Measurements from ENCODE around the gene TRIM40. TPM values are rescaled to one million over a fixed set of nuclear protein-coding genes. Genes with fewer than 3 reads are reported as not detected.

TRIM40 gene
- total RNA-seq, 1 experiment from 2014 or later: not detected

DNA sequence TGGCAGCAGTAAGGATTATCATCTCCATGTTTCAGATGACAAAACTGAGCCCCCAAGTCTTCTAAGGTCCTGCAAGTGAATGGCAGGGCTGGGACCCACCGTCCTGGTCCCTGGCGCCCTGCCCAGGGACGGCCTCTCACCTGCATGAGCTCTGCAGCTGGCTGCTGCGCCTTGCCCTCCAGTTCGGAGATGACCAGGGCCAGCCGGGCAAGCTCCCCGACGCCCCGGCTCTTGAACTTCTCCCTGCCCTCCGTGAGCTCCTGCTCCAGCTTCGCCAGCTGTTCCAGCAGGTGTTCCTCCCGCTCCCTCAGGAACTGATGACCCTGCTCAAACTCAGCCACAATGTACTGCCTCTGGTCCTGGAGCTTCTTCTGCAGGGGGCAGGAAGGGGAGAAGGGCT is 60.4 kb downstream of the TRIM40 start:
- DNase-seq (ENCODE audit: low read depth): no peak

Small RNA genes within 50 kb of the gene (small RNA-seq; reads per million reads assigned to genes)
- gene RF00554: not detected

Other genes starting within 250 kb of the TRIM40 start
- gene HLA-A, start 193.6 kb upstream of the TRIM40 start, total RNA-seq (2014; rRNA removed; shearing (Covaris generic)): 84.8 and 89.9 TPM in 2 replicates
- gene POLR1H, start 74.9 kb upstream of the TRIM40 start, total RNA-seq (2014; rRNA removed; shearing (Covaris generic)): 56.6 and 62.5 TPM in 2 replicates
- 36.7 and 43.5 TPM in 2 replicates for gene PPP1R11, start 68.9 kb upstream of the TRIM40 start, total RNA-seq (2014; rRNA removed; shearing (Covaris generic))
- 0.06 TPM in 1 of 2 replicates, not detected in the other for gene RNF39, start 60.4 kb upstream of the TRIM40 start, total RNA-seq (2014; rRNA removed; shearing (Covaris generic))
- gene TRIM31, start 23.1 kb upstream of the TRIM40 start, total RNA-seq (2014; rRNA removed; shearing (Covaris generic)): 0.03 TPM in 1 of 2 replicates, not detected in the other
- not detected in 2 replicates for gene TRIM10, start 25.1 kb downstream of the TRIM40 start, total RNA-seq (2014; rRNA removed; shearing (Covaris generic))
- gene TRIM15, start 27.4 kb downstream of the TRIM40 start, total RNA-seq (2014; rRNA removed; shearing (Covaris generic)): not detected in 2 replicates
- 28.8 and 29.2 TPM in 2 replicates for gene TRIM26, start 77.3 kb downstream of the TRIM40 start, total RNA-seq (2014; rRNA removed; shearing (Covaris generic))
- gene TRIM39, start 190.8 kb downstream of the TRIM40 start, total RNA-seq (2014; rRNA removed; shearing (Covaris generic)): 13.2 and 16.3 TPM in 2 replicates
- gene RPP21, start 209.0 kb downstream of the TRIM40 start, total RNA-seq (2014; rRNA removed; shearing (Covaris generic)): 116 and 119 TPM in 2 replicates